A172 (cell line): ENCODE measurements around the gene MARCHF7. TPM values are rescaled to one million over a fixed set of nuclear protein-coding genes. Genes with fewer than 3 reads are reported as not detected.

Experiments used
- DNase-seq: peaks from one replicate; pipeline ENCODE4 v3.0.0-alpha.2; 2015; ENCODE audit warnings: low spot score
- total RNA-seq: library from RNA; depleted of rRNA; stranded (reverse); fragments of >200 nt; shearing (Covaris generic); gene quantifications from 2 replicates; pipeline ENCODE4 v1.2.3, GENCODE V29; 2014; rRNA removed

MARCHF7 gene
- total RNA-seq, 1 experiment from 2014 or later, result 178 TPM

GRCh38 chr2:159760326-159760725 is 48.0 kb downstream of the MARCHF7 start:
- DNase-seq, result no peak

- no peak for DNase-seq
Measured at GRCh38 chr2:159762075-159762474, 49.8 kb downstream of the MARCHF7 start.

Other genes with a start within 250 kb of the MARCHF7 start
- gene BAZ2B, start 96.0 kb upstream of the MARCHF7 start, total RNA-seq, result 25.3 and 43.4 TPM in 2 replicates
- 9.2 and 10.0 TPM in 2 replicates for gene CD302, start 85.7 kb downstream of the MARCHF7 start, total RNA-seq
- gene LY75, start 192.2 kb downstream of the MARCHF7 start, total RNA-seq, result 0.34 TPM in 1 of 2 replicates, not detected in the other